ENCODE measurements around the gene EAF1. TPM values are rescaled to one million over a fixed set of nuclear protein-coding genes. Genes with fewer than 3 reads are reported as not detected.

Gene EAF1
- total and polyA plus RNA-seq, 7 donors: 7.2 to 17.8 (median 11.8) TPM

DNA sequence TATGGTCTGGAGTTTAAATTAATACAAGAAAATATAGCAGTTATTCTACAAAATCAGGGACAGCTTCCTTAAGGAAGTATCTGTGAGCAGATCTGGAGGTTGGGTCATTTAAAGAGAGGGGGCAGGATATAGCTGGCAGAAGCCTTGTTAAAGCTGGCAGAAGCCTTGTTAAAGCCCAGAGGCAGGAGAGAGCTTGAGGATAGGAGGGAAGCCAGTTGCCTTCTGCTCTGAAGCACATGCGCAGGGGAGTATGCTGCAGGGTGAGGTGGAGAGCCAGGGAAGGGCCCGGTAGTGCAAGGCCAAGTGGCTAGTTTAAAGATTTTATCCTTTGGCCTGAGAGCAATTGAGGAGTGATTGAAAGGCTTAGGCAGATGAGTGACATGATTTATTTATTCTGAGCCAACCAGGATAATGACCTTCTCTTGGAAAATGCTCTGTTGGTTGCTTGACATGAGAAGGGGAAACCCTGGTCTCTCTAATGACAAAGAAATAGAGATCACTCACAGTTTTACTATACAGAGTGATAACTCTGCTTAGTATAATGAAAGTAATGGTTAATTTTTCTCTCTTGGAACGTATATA, 3.9 kb downstream of the EAF1 start:
- H3K4me3 ChIP-seq: no peak overlapping the region
- TF ChIP-seq POLR2AphosphoS5 (IDR thresholded peaks at IDR 0.05): no peak
- H3K36me3 ChIP-seq: peaks cover 0 to 59% (median 20%) of the 10 kb centered on the region in 4 donors
- DNase-seq: no peak
- WGBS, 2 donors: 69 to 85% methylated on average over 3 of the region's 3 CpGs
- peaks cover 0 to 26% (median 22%) of the 10 kb centered on the region in 4 donors for H3K4me1 ChIP-seq
- no peak overlapping the region for H3K27ac ChIP-seq
- no peaks in the 10 kb centered on the region for H3K27me3 ChIP-seq
- intact Hi-C loops (cut with DNase I): no loop called here
- no peaks in the 10 kb centered on the region for H3K9me3 ChIP-seq

DNA sequence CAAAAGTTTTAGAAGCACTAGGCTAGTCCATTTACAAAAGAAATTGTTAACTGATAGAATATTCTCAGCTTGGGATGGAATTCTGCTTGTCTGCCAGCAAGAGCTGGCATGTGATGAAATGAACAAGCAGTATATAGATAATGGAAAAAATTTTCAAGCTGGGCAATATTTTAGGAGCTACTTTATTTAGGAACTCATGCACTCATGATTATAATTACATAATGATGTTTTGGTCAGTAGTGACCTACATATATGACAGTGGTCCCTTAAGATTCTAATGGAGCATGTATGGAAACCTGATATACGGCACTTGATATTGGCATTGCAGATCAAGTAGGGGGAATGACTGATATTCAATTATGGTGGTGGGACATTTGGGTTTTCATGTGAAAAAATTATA, 6.1 kb downstream of the EAF1 start:
- no peak overlapping the region for H3K4me3 ChIP-seq
- H3K9me3 ChIP-seq: no peaks in the 10 kb centered on the region
- H3K4me1 ChIP-seq: peaks cover 0 to 14% (median 12%) of the 10 kb centered on the region in 4 donors
- TF ChIP-seq POLR2AphosphoS5 (IDR thresholded peaks at IDR 0.05): no peak
- TF ChIP-seq EP300 (IDR thresholded peaks at IDR 0.05): no peak
- TF ChIP-seq POLR2A (IDR thresholded peaks at IDR 0.05): no peak
- TF ChIP-seq, protein P1, sequence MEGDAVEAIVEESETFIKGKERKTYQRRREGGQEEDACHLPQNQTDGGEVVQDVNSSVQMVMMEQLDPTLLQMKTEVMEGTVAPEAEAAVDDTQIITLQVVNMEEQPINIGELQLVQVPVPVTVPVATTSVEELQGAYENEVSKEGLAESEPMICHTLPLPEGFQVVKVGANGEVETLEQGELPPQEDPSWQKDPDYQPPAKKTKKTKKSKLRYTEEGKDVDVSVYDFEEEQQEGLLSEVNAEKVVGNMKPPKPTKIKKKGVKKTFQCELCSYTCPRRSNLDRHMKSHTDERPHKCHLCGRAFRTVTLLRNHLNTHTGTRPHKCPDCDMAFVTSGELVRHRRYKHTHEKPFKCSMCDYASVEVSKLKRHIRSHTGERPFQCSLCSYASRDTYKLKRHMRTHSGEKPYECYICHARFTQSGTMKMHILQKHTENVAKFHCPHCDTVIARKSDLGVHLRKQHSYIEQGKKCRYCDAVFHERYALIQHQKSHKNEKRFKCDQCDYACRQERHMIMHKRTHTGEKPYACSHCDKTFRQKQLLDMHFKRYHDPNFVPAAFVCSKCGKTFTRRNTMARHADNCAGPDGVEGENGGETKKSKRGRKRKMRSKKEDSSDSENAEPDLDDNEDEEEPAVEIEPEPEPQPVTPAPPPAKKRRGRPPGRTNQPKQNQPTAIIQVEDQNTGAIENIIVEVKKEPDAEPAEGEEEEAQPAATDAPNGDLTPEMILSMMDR (IDR thresholded peaks at IDR 0.05): no peak
- DNase-seq: no peak
- intact Hi-C loops (cut with DNase I): no loop called here
- WGBS, 2 donors: 94 to 99% methylated on average over 1 of the region's 1 CpG
- no peaks in the 10 kb centered on the region for H3K27me3 ChIP-seq
- no peak overlapping the region for H3K27ac ChIP-seq
- peaks cover 0 to 81% (median 40%) of the 10 kb centered on the region in 4 donors for H3K36me3 ChIP-seq

DNA sequence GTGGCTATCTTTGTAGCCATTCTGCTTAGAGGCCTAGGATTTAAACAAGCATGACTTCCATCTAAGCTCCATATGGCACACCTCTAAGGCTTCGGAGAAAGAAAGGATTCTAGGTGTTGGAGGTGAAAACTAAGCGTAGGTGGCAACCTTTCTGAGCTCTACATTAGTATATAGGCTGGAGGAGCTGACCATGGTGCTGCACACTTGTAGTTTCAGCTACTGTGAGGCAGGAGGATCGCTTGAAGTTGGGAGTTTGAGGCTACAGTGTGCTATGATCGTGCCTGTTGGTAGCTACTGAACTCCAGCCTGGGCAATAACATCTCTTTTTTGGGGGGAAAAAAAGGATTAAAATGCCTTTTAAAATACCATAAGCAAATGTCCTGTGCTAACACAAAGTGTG, 7.4 kb downstream of the EAF1 start:
- peaks cover 5 to 93% (median 50%) of the 10 kb centered on the region in 4 donors for H3K36me3 ChIP-seq

DNA sequence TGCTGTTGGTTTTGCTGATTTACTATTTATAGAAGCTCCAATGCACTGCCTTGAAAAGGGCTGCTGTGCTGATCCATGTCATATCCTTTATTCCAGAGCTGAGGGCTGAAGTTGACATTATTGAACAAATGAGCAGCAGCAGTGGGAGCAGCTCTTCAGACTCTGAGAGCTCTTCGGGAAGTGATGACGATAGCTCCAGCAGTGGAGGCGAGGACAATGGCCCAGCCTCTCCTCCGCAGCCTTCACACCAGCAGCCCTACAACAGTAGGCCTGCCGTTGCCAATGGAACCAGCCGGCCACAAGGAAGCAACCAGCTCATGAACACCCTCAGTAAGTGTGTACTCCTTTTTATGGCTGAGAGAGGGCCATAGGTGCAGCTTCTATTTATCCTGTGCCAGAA, 8.8 kb downstream of the EAF1 start:
- peaks cover 13 to 99% (median 59%) of the 10 kb centered on the region in 4 donors for H3K36me3 ChIP-seq
- TF ChIP-seq POLR2AphosphoS5 (IDR thresholded peaks at IDR 0.05): no peak
- TF ChIP-seq, protein P1 (IDR thresholded peaks at IDR 0.05): no peak
- TF ChIP-seq EP300 (IDR thresholded peaks at IDR 0.05): no peak
- no peak for TF ChIP-seq POLR2A (IDR thresholded peaks at IDR 0.05)

More for the DNA sequence above, 7.4 kb downstream of the EAF1 start:
- Histone ChIP-seq H3K4me3 (no peak overlapping the region), H3K9me3 (no peaks in the 10 kb centered on the region), H3K27ac (no peak overlapping the region), H3K27me3 (no peaks in the 10 kb centered on the region), H3K4me1 (peaks cover 0 to 1% (median under 1%) of the 10 kb centered on the region in 4 donors)
- 94 to 96% methylated on average over 4 of the region's 4 CpGs for WGBS, 2 donors
- TF ChIP-seq POLR2A (IDR thresholded peaks at IDR 0.05) (no peak), POLR2AphosphoS5 (IDR thresholded peaks at IDR 0.05) (no peak), EP300 (IDR thresholded peaks at IDR 0.05) (no peak)
- TF ChIP-seq, protein P1 (IDR thresholded peaks at IDR 0.05): no peak
- no peak for DNase-seq
- intact Hi-C loops (cut with DNase I): no loop called here

DNA sequence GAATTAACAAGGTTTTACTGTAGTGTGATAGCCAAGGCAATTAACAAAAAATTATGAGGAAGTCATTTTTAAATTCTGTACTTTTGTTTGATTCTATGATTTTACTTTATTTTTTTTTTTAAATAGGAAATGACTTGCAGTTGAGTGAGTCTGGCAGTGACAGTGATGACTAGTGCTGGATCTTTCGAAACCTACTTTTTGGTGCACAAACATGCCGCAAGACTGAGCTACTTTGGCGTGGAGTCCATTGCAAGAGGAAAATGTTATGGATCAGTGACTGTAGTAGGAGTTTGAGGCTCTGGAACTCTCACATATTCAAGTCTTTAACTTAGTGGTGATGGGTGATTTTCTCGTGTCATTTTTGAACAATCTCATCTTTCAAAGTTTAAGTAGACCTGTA, 11.6 kb downstream of the EAF1 start:
- H3K4me1 ChIP-seq: no peaks in the 10 kb centered on the region
- H3K36me3 ChIP-seq: peaks cover 13 to 87% (median 66%) of the 10 kb centered on the region in 4 donors
- no peaks in the 10 kb centered on the region for H3K9me3 ChIP-seq
- no peak overlapping the region for H3K4me3 ChIP-seq
- WGBS, 2 donors: 83 to 91% methylated on average over 4 of the region's 4 CpGs
- intact Hi-C loops (cut with DNase I): no loop called here
- H3K27me3 ChIP-seq: no peaks in the 10 kb centered on the region
- no peak for TF ChIP-seq EP300 (IDR thresholded peaks at IDR 0.05)
- TF ChIP-seq, protein P1 (IDR thresholded peaks at IDR 0.05): no peak
- TF ChIP-seq POLR2A (IDR thresholded peaks at IDR 0.05): no peak
- no peak for DNase-seq
- H3K27ac ChIP-seq: no peak overlapping the region

More for the DNA sequence above, 8.8 kb downstream of the EAF1 start:
- Histone ChIP-seq H3K4me3 (no peak overlapping the region), H3K4me1 (no peaks in the 10 kb centered on the region), H3K9me3 (no peaks in the 10 kb centered on the region), H3K27me3 (no peaks in the 10 kb centered on the region), H3K27ac (no peak overlapping the region)
- no peak for DNase-seq
- intact Hi-C loops (cut with DNase I): no loop called here
- 96% methylated on average over 6 of the region's 6 CpGs for WGBS, 2 donors
